22Rv1 (cell line): ENCODE results near the gene ENPP4.

Source experiments
- ZFX ChIP-seq: fragments of 450-650 bp; IDR thresholded peaks from 2 replicates; pipeline ENCODE4 v1.6.1; 2017; ENCODE audit warnings: antibody characterized with exemption, borderline replicate concordance
- TF ChIP-seq, protein P1 (sequence below): fragments of 450-650 bp; IDR thresholded peaks from 2 replicates; pipeline ENCODE4 v1.5.1; 2017; ENCODE audit warnings: mild to moderate bottlenecking

DNA sequence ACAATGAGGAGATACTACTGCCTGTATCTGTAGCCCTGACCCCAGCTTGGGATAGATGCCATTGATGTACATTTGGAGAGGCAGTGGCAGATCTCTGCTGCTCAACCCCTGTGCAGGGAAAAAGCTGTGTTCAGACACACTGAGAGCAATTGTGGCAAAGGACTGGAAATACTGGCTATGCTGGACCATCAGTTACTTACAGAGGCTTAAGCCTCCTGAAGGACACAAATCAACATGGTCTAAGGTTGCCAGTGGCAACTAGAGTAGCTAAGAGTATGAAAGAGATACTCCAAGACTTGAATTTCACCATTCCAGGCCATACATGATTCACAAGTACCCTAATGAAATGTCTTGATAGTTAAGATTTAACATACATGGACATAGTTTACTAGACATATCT lies 32.4 kb upstream of the ENPP4 start:
- TF ChIP-seq, protein P1, sequence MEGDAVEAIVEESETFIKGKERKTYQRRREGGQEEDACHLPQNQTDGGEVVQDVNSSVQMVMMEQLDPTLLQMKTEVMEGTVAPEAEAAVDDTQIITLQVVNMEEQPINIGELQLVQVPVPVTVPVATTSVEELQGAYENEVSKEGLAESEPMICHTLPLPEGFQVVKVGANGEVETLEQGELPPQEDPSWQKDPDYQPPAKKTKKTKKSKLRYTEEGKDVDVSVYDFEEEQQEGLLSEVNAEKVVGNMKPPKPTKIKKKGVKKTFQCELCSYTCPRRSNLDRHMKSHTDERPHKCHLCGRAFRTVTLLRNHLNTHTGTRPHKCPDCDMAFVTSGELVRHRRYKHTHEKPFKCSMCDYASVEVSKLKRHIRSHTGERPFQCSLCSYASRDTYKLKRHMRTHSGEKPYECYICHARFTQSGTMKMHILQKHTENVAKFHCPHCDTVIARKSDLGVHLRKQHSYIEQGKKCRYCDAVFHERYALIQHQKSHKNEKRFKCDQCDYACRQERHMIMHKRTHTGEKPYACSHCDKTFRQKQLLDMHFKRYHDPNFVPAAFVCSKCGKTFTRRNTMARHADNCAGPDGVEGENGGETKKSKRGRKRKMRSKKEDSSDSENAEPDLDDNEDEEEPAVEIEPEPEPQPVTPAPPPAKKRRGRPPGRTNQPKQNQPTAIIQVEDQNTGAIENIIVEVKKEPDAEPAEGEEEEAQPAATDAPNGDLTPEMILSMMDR, result no peak
- no peak for TF ChIP-seq ZFX
